A204.1 (cell line): Measurements from ENCODE around the gene UQCC3.
"Not testable (repeated sequence)": the region's sequence is repeated elsewhere in the genome, so short reads cannot be mapped to it uniquely, and the experiment has no call there.

Experiments
- FAIRE-seq: peaks from 2 replicates; lab custom pipeline; 2012; peaks lifted over from hg19 to GRCh38; lab: Jason Lieb, UNC

The UQCC3 gene

DNA sequence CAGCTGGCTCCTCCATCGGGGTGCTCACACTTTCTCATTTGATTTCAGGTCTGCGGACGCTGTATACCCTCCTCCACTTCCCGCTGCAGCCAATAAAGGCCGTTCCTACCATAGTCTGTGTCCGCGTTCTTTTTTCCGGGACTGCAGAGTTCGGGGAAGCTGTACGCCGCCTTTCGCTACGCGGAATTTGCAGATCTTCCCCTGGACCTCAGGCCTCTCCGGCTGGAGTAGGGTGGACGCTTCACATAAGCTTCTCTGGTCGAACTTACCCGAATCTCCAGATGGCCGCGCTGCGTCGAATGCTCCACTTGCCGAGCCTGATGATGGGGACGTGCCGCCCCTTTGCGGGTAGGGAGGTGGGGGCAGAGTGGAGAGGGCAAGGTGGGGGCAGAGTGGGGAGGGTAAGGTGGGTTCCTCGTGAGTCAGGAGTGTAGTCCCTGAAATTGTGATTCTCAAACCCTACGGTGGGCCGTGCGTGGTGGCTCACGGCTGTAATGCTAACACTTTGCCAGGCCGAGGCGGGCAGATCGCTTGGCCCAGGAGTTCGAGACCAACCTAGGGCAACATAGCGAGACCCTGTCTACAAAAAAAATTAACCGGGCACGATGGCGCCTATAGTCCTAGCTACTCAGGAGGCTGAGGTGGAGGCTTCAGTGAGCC is 5.7 kb upstream of the UQCC3 start:
- no peak for FAIRE-seq

DNA sequence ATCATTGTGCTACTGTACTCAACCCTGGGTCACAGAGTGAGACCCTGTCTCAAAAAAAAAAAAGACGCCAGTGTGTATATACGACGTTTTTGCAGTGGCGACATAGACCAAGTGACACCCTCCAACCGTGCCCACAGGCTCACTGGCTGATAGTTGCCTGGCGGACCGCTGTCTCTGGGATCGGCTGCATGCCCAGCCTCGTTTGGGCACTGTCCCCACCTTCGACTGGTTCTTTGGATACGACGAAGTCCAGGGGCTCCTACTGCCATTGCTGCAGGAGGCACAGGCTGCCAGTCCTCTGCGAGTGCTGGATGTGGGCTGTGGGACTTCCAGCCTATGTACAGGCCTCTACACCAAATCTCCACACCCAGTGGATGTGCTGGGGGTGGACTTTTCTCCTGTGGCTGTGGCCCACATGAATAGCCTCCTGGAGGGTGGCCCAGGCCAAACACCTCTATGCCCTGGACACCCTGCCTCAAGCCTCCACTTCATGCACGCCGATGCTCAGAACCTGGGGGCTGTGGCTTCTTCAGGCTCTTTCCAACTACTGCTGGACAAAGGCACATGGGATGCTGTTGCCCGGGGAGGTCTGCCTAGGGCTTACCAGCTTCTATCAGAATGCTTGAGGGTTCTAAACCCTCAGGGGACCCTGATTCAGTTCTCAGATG is 5.1 kb upstream of the UQCC3 start:
- FAIRE-seq: no peak

DNA sequence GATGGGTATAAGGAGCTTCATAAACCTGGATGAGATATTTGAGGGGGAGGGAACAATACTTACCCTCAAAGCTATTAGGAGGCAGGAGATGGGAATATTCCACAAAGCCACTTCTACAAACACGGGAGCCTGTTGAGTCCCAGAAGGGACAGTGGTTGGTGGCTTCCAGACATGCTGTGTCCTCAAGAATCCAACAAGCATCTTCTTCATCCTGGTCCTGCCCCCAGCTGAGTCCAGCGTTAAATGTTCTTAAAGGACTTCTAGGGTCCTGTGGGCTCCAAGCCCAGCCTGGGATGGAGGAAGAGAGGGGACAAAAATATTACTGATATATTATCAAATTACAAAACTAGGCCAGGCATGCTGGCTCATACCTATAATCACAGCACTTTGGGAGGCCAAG is 4.0 kb upstream of the UQCC3 start:
- FAIRE-seq: no peak

DNA sequence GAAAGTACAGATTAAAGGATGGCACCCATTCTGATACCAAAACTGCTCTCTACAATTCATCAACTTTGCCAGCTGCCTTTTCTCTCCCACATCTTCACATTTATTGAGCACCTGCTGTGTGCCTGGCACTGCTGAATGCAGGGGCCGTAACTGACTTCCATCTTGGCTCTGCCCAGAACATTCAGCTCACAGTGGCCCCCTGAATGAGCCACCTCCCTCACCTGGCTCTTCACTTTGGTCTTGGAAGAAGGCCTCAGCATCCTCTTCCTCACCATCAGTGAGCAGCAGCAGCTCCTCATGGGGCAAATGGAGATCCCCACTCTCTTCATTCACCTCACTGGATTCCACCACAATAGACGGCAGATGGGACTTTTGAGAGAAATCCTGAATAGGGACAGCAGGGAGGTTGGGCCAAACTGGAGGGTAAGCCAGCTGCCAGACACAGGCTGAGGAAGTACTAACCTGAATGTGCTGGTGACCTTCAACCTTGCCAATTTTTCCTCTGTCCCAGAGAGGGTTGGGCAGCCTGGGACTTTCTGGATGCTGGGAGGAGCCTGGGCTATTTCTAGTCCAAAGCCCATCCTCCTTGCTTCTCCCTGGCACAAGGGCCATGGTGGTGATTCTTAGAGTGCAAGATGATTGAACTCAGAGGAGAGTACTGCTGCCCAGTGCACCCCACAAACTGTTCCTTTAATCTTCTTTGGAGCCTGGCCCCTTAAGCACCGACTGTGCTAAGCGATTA is 1.9 kb upstream of the UQCC3 start:
- no peak for FAIRE-seq

DNA sequence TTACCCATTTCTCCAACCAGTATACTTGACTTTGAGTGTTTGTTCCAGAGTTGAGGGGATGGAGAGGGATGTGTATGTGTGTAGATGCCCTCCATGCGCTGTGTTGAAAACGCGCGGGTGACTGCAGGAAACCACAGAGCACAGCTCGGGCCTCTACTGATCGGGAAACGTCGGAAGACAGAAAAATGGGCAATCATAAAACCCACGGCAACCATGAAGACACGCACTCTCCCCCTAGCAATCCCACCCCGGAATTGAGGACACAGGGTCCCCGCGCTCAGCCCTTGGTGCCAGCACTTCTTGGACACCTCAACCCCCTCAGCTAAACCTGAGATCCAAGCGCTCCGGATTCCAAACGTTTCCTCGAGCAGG is 251 bp upstream of the UQCC3 start:
- no peak for FAIRE-seq

DNA sequence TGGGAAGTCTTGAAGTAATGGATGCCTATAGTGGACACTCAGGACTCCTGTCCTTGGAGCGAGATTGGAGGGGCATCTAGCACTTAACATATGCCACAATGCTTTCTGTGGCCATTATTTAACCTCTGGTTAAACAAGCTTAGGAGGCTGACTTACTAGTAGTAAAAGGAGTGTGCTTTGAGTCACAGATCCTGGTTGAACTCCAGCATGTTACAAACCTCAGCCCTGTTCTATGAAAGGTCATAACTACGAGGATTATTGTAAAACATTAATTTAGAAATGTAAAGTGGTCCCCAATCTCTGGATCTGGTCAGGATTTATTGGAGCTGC is 1.7 kb downstream of the UQCC3 start:
- no peak for FAIRE-seq

DNA sequence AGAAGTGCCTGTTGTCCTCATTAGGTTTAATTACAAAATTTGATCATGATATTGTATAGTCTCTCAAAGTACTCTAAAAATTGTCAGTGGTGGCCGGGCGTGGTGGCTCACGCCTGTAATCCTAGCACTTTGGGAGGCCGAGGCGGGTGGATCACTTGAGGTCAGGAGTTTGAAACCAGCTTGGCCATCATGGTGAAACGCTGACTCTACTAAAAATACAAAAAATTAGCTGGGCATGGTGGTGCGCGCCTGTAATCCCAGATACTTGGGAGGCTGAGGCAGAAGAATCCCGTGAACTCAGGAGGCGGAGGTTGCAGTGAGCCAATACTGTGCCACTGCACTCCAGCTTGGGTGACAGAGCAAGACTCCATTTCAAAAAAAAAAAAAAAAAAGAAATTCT is 3.9 kb downstream of the UQCC3 start:
- FAIRE-seq: not testable (repeated sequence)

DNA sequence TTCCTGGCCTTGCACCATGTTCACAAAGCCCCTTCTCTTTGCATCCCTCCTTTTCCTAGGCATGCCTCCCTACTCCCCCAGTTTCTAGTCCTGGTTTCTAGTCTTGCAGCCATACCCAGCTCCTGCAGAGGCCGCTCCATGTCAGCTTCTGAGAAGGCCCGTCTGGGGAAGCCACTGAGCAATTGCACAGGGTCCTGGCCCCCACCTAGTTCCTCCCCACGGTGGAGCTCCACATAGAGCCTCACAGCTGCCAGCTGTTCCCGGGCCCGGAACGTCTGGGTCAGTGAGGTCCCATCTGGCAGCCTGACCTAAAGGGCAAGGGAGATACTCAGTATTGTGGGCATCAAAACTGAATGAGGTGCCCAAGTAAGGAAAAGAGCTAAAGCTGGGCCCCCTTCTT is 5.2 kb downstream of the UQCC3 start:
- FAIRE-seq: no peak

DNA sequence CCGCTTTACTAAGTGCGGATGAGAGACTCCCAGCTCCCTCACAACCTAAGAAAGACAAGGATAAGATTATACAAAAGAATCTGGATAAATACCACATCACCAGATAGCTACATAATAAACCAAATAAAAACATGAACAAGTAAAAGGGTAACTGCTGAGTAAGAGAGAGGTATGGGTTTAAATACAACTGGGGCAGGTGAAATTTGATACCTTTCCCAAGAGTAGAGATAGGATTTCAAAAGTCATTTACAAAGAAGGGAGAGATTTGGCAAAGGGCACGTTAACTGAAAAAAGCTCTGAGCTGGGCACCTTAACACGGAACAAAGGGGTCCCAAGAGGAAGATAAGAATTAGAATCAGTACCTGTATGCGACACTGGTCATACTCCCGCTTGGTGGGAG is 5.7 kb downstream of the UQCC3 start:
- no peak for FAIRE-seq

DNA sequence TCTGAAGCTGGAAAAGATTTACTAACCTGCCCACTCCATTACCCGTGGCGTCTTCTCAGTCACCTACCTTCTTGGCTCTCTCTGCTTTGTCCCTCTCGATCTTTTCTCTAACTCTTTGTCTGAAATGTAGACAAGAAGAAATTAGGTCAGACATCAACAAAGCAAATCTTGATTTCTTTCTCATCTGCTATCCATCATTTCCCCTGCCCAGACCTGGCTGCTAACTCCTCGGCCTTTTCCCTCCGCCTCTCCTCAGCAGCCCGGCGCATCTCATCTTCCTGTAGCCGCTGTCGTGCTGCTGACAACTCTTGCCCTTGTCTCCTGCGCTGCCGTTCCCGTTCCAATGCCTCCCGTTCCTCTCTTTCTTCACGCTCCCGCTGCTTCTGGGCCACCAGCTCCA is 6.2 kb downstream of the UQCC3 start:
- no peak for FAIRE-seq

DNA sequence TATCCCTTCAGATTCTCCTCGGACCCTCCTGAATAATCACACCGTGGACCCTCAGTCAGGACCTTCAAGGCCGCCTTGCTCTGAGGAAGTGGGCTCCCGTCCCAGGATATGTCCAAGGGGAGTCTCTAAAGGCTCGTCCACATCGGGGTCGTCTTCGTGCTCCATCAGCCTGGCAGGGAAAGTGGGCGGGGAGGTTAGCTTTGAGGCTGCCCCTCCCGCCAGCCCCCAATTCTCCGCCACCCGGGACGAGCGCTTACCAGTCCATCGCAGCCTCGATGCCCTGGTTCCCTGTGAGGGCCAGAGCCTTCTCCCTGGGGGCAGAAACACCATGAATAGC is 6.9 kb downstream of the UQCC3 start:
- FAIRE-seq: no peak

DNA sequence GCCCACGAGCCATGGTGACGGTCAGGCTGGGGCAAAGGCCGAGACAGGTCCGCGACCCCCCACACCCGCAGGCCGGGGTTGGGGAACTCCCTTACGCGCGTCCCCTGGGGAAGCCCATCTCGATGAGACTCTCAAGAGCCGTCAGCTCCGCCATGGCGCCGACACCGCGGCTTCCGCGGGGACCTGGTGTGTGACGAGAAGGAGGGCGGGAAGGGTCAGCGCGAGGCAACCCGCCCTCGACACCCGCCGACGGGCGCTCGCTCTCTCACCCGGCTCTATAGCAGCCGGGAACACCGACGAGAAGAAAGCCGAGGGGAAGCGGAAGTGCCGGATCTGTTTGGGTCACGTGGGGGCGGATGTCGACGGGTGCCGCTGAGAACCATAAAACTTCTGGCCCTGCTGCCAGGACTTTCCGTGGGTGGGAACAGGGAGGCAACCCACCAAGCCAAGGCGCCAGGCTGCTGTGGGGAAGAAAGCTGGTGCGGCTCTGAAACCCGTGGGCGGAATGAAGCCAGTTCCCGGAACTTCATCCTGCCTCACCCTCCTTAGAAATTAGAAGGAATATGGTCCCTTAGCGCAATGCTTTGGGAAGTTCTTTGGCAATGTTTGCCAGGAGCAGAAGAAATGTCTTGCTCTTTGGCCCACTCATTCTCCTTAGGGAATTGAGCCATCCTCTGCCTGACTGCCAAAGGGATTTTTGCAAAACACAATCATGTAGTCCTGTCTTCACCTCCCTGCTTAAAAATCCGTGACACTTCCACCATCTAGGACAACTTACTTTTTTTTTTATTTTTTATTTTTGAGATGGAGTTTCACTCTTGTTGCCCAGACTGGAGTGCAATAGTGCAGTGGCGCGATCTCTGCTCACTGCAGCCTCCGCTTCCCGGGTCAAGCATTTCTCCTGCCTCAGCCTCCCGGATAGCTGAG is 7.6 kb downstream of the UQCC3 start, which contains the start of gene UBXN1:
UBXN1 (minus strand) TSS at position 304 of the 927 bp plus-strand sequence; CDS start at position 154, 150 bp downstream.
- no peak for FAIRE-seq

DNA sequence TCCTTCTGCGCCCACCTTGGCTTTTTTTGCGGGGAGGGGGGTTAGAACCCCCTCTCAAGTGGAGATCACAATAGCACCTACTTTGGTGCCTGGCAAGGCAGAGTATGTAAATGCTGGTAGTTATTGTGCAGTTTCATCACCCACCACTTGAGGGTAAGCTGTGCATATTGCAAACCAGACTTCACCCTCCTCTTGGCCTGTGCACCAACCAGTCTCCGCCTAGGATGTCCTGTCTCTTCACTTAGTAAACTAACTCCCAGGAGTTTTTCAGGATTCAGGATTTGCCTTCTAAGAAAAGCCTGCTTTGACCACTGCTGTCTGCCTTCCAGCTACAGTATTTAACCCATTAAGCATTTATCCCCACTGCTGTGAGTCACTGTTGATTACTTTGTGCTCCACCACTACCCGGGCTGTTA is 9.4 kb downstream of the UQCC3 start:
- FAIRE-seq: no peak

DNA sequence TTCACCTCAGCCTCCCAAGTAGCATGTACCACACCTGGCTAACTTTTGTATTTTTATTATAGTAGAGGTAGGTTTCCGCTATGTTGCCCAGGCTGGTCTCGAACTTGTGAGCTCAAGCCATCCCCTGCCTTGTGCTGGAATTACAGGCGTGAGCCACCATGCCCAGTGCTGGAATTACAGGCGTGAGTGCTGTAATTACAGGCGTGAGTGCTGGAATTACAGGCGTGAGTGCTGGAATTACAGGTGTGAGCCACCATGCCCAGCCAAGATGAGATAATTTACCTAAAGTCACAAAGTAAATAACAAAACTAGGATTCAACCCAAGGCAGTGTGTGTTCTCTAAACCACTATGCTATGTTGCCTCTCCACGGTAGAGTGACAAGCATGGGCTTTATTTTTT is 11.0 kb downstream of the UQCC3 start:
- FAIRE-seq: no peak

DNA sequence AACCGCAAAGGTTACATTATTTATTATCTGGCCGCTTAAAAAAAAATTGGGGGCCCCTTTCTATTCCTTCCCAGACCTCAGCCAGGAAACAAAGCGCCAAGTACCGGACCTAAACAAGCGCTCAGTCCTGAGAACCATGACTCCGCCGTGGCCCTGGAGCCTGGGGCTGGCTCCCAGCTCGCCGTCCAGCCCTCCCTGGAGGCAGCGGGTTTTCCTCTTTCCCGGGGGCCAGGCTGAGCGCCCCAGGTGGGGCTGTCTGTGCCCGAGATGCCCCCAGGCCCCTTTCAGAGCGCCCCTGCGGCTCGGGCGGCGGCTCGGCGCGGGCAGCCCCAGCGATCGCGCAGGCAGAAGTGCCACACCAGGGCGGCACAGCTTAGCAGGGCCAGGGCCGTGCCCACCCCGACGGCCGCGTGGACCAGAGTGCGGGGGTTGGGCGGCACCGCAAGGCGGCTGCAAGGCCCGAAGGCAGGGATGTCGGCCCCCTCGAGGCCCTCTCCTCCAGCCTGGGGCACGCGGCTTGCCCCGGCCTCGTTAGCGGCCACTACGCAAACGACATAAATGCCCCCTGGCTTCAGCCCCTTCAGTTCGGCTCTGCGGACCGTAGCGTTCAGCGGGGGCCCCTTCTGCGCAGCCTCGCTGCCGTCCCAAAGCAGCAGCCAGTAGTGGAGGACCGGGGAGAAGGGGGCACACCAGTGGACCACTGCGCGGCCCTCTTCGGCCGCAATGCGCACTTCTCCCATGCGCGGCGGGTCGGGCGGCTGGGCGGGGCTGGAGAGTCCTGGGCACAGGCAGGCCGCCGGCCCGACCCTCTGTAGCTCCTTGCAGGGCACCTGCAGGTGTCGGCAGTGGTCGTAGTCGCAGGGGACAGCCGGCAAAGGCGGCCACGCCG is 16.3 kb downstream of the UQCC3 start:
- no peak for FAIRE-seq

DNA sequence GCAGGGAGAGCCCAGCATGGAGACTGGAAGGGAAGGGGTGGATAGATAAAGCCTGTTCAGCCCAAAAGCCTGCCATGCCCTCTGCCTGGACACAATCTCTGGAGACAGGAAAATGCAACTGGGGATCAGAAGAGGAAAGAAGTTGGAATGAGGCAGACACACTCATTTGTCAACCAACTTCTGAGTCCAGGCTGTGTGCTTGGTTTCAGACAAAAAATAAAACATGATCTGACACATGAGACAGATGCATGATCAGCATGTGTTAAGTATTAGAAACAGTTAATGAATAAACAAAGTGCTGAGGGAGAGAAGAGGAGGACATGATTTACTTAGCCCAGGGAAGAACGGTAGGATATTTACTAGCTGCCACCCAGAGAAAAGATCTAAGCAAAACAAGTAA is 17.0 kb downstream of the UQCC3 start:
- no peak for FAIRE-seq

DNA sequence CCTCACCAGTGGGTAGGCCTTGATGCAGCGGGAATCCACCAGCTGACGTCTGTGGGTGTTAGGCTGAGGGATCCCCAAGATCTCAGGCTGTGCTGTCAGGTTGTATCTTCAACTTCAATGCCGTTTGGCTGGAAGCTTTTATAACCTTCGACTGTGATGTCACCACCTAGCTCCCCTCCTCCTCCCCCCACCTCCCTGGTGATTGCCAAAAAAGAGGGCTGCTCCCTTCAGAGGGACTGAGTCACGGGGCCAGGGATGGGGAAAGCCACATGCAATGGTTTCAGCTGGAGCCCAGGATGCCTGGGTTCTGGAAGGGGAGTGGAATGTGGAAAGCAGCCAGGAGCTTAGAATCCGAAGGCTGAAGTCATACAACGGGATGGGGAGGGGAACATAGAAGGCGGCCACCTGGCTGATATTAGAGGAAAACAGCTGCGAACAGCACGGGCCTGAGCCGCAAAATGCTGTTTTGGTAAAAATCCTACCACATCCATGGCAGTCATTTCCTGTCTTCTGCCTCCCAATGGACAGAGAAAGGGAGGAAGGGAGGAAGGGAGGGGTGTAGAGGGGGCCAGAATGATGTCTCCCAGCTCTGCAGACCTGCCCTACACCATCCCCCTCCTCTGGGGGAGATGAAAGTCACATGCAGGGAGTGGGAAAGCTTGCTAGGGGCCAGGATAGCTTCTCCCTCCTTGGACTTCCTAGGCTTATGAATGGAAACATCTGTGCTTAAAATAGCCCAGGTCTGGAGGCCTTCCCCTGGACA is 18.1 kb downstream of the UQCC3 start, which contains the start of gene LRRN4CL:
LRRN4CL (minus strand) TSS at position 110 of the 763 bp plus-strand sequence. CDS start 1,022 bp downstream, outside the sequence.
- FAIRE-seq: no peak

DNA sequence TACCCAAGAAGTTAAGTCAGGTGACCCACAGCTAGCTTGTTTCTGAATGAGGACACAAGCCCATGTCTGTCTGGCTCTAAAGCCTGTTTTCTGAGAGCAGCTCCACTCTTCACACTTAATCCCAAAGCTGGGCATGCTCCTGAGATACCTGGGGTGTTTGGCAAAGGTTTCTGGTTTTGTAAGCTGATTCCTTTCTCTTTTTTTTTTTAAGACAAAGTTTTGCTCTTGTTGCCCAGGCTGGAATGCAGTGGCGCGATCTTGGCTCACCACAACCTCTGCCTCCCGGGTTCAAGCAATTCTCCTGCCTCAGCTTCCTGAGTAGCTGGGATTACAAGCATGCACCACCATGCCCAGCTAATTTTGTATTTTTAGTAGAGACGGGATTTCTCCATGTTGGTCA is 22.2 kb downstream of the UQCC3 start:
- not testable (repeated sequence) for FAIRE-seq

DNA sequence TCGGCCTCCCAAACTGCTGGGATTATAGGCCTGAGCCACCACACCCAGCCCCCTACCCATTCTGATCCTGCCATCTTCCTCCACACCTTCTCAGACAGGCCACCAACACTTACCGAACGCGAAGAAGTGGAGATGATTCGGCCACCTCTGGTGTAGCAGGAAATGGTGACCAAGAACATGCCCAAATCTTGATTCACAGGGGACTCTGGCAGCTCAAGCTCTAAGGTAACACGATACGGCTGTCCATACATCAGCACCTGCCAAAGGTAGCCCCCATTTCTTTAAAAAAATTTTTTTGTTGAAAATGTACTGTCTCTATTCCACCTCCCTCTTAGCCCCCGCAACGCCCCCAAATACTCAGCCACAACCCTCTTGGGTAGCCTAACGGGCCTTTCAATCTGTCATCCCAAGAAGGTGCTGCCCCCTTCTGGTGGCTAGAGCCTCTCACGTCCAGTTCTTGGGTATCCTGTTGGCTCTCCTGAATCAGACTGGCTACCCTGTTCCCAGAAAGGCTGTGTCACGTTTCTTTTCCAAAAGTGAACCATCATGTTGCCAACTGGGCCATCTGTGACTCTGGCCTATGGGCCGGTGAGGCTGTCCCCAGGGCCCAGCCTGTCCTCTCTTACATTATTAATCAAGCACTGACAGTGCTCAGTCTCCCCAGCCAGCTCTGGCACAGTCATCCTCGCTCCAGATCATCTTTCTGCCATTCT is 23.1 kb downstream of the UQCC3 start:
- no peak for FAIRE-seq

DNA sequence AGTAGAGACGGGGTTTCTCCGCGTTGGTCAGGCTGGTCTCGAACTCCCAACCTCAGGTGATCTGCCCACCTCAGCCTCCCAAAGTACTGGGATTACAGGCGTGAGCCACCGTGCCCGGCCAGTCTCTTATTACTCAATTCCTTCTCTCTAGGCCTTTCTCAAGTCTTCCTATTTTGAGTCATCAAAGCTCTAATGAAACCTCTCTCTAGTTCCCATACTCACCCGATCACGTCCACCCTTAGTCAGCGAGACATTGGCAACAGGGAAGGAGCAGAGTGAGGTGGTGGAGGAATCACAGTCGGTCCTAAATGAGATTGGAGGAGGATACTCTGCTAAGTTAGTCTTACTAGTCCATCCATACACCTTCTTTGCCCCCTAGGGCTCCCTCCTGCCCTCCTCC is 30.8 kb downstream of the UQCC3 start:
- FAIRE-seq: no peak
